ENCODE results near the gene POU2AF3.

The POU2AF3 gene

DNA sequence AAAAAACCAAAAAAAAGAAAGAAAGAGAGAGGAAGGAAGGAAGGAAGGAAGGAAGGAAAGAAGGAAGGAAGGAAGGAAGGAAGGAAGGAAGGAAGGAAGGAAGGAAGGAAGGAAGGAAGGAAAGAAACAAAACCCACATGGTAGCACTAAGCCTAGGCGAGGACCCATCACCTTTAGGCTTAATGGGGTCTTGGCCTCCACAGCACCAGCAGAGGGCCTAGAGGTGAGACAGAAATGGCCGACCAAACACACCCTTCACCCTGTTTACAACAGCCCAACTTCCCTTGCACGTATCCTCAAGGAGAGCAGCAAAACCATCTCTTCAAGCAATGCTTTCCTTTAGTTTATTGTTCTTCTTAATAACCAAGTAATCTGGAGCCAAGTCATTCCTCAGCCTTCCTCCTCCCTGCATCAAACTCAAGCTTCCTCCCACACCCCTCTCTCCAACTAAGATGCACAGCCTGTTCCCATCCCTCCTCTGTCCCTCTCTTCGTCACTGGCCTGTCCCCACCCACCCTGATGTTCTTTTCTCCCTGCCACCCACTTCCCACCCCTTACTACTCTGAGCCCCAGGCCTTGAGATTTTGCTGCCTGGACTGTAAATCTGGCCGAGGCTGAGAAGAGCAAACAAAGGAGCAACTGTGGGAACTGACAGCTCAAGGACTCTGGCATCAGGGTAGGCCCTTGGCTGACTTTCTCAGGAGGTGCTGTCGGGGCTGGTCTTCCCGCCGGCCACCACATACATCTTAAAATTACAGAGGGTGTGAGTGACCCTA lies 54.8 kb downstream of the POU2AF3 start:
- no peak for DNase-seq (ENCODE audit: low read depth in 2 of 2)

DNA sequence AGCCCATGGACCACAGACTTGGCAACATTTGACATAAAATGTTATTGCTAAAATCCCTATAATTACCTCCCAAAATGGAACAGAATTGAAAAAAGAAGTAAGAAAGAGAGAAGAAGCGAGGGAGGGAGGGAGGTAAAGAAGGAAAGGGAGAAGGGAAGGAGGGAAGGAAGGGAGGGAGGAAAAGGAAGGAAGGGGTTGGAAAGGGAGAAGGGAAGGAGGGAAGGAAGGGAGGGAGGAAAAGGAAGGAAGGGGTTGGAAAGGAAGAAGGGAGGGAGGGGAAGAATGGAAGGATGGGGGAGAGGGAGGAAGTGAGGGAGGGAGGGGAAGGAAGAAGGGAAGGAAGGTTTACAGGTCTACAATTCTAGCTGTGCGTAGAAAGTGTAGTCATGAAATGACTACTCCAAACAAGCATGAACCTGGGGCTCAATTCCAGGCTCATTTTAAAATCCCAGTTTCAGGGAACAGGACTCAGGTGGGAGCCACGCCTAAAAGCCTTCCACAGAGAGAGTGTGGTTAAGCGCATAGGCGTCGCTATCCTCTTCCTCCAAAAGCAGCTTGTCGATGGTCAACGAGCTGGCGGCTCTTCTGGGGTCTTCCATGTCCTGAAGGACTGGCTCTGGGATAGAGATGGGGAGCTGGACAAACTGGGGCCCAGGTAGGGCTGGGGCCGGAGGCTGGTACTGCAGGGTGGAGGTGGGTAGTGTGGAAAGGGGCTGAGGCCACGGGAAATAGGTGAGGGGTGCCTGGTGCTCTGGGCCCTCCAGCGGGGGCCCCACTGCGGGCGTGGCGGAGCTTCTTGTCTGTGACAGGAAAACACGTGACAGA lies 55.6 kb downstream of the POU2AF3 start:
- no peak for DNase-seq (ENCODE audit: low read depth in 2 of 2)

DNA sequence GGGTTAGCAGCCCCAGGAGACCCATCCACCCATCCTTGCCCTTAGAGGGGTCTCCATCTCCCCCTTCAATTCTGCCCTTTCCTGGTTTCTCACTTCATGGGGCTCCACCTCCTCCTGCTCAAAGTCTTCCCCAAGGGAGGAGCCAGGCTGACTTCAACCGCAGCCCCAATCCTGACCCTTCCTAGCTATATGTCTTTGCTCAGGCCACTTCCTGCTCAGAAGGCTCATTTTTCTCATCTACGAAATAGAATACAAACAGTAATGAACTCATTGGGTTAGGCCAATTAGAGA lies 56.2 kb downstream of the POU2AF3 start:
- DNase-seq (ENCODE audit: low read depth in 2 of 2): no peak

DNA sequence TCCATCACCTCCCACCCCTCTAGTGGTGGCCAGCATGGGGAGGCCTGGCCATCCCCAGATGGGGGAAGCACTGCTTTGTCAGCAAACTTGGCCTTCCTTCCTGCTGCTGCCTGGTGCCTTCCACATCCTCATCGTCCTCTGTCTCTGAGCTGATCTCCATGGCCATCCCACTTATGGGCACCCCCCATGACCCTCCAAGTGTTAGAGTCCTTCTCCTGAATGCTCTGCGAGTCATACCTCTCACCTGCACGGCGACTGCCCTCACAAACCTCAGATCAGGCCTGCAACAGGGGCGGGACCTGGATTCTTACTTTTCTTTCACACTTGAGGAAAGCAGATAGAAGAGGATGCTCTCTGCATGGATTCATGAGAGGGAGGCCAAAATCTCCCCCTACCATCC lies 56.8 kb downstream of the POU2AF3 start:
- no peak for DNase-seq (ENCODE audit: low read depth in 2 of 2)

DNA sequence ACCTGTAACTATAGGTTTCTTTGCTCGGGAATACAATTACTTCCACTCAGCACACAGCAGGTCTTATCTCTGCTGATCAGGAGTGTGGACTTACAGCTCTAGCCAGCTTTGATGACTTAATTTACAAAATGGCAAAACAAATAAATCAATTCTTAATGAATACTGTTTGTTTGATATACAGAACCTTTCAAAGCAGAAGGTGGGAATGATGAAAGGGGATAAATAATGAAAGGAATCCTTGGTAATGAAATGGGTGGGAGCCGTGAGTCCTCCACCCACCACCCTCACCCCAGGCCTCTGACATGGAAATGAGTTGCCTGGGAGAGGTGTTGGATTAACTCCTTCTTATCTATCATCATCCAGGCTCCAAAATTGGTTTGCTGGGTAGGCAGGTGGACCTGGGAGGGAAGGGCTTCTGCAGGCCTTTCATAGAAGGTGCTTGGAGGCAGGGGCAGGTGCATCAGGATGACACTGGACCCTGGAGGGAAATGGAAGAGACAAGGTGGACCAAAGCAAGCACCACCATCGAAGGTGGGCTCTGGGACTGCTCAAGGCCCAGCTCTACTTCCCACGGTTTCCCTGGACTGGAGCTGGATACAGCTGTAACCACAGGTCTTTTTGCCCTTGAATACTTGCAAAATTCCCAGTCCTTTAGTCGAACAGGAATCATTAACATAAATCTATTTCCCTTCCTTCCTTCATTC lies 57.8 kb downstream of the POU2AF3 start:
- no peak for DNase-seq (ENCODE audit: low read depth in 2 of 2)

DNA sequence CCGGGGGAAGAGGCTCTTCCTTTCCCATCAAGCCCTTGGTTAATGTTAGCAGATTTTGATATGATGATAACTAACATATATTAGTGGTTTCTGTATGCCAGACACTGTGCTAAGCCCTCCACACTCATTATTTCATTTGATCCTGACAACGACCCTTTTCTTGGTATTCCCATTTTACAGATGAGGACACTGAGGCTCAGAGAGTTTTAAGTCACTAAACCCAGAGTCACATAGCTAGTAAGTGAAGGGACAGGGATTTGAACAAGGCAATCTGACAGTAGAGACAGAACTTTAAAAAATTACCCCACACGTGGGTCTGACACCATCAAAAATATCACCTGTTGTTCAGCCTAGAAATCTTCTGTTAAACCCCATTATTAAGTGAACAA lies 58.3 kb downstream of the POU2AF3 start:
- DNase-seq (ENCODE audit: low read depth in 2 of 2): no peak

DNA sequence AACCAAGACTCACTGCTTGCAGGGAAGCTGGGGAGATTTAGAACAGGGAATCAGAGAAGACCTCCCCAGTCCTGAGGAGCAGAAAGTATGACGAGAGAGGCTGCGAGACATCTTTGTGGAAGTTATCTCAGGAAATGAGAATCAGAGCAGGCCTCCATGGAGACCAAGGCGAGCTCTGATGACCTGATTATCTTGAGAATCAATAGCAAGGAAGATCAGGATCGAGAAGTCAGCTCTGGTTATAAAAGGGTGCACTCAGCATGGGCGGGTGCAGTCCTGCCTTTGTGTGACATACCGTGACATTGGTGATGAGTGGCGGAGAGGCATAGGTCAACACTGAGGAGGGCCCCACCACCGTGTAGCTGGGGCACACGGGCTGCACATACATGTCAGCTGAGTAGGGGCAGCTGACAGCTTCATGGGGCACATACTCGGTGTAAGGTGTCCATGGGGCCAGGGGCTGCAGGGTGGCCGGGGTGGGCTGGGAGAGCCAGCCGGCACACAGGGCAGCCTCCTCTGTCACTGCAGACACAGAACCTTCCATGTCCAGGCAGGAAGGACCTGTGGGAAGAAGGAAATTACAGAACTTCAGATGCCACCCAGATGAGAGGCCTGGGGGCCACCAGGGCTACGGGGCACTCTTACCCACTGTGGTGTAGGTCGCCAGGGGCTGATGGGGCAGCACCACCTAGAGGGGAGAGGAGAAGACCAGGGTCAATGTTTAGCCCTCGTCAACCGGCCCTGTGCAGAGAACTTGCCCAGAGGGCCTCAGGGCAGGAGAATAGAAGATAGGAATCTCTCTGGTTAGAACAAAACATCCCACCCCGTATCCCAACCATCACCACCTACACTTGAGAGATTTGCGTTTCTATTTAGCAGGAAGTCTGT lies 59.0 kb downstream of the POU2AF3 start:
- no peak for DNase-seq (ENCODE audit: low read depth in 2 of 2)

All from stimulated activated CD4-positive, alpha-beta T cell treated with anti-CD3 and anti-CD28 coated beads, Interleukin-1b, Interleukin-23, amount 100 ng/mL, for 4 hours (primary cell).